Muscle of leg (tissue), 16 donors: ENCODE results near the gene SRPK3. TPM values are rescaled to one million over a fixed set of nuclear protein-coding genes. Genes with fewer than 3 reads are reported as not detected.

Experiments used
- DNase-seq: peaks from one replicate; pipeline ENCODE4 v3.0.0; 2013
- H3K27ac ChIP-seq: one replicate; pipeline ENCODE4 v1.5.1; 2013; ENCODE audit warnings: mild to moderate bottlenecking, low read length, control low read depth
- H3K27me3 ChIP-seq: one replicate; pipeline ENCODE4 v1.6.1; 2013; ENCODE audit warnings: low read length; ENCODE audit not compliant: control insufficient read depth, insufficient read depth
- H3K36me3 ChIP-seq: one replicate; pipeline ENCODE4 v1.6.1; 2013; ENCODE audit warnings: low read length; ENCODE audit not compliant: control insufficient read depth, insufficient read depth
- H3K4me1 ChIP-seq: one replicate; pipeline ENCODE4 v1.6.1; 2013; ENCODE audit warnings: low read length; ENCODE audit not compliant: control insufficient read depth, insufficient read depth
- H3K4me3 ChIP-seq: one replicate; pipeline ENCODE4 v1.5.1; 2013; ENCODE audit warnings: low read length, control low read depth
- H3K9me3 ChIP-seq: replicated peaks from 2 replicates; pipeline ENCODE4 v1.6.1; 2013; ENCODE audit warnings: low read depth, low read length; ENCODE audit not compliant: control insufficient read depth
- WGBS: methylation state at CpG from one replicate; pipeline ENCODE4 v1.1.5; 2013; ENCODE audit warnings: missing lambda C conversion rate; ENCODE audit not compliant: insufficient coverage; 5-methylcytosine and 5-hydroxymethylcytosine counted together
- long read RNA-seq, 11 donors: transcript quantifications; one replicate each; lab custom pipeline, GENCODE V29; 2026
- polyA plus RNA-seq, 8 donors: library from polyadenylated mRNA; unstranded; fragments of 120-200 nt; gene quantifications; one replicate each; pipeline versions ENCODE4 v1.2.1 to v1.2.3, GENCODE V29; 2013; ENCODE audit warnings: inconsistent platforms in 1 of 8, low replicate concordance in 1 of 8; ENCODE audit not compliant: insufficient read length in 8 of 8, insufficient read depth in 1 of 8
- total RNA-seq: library from RNA; stranded (reverse); fragments of 120-200 nt; gene quantifications from one replicate; pipeline ENCODE4 v1.2.4, GENCODE V29; 2013

SRPK3 gene
- total RNA-seq (195 TPM), polyA plus RNA-seq (100 to 1,000 TPM; 145 to 273 (median 232) TPM)
- long read RNA-seq, donor 1, transcript SRPK3-203 (15 exons, 1,753 nt), result major isoform, 6 of 19 reads
- long read RNA-seq, donor 1, partial matches to known transcripts, result 6 of 19 reads
- long read RNA-seq, donor 1, other reads (novel, unspliced or antisense), result 0 of 19 reads
- long read RNA-seq, donor 2, partial matches to known transcripts, result 0 of 5 reads
- long read RNA-seq, donor 2, other reads (novel, unspliced or antisense), result 0 of 5 reads
- long read RNA-seq, donor 3, transcript SRPK3-203 (15 exons, 1,753 nt), result major isoform, 29 of 152 reads
- long read RNA-seq, donor 3, transcript SRPK3-202 (15 exons, 1,958 nt), result minor isoform, 14 of 152 reads
- long read RNA-seq, donor 3, transcript SRPK3-207 (4 exons, 386 nt), result minor isoform, 7 of 152 reads
- long read RNA-seq, donor 3, partial matches to known transcripts, result 74 of 152 reads
- long read RNA-seq, donor 3, other reads (novel, unspliced or antisense), result 27 of 152 reads
- long read RNA-seq, donor 4, transcript SRPK3-202 (15 exons, 1,958 nt), result major isoform, 6 of 50 reads
- long read RNA-seq, donor 4, transcript SRPK3-203 (15 exons, 1,753 nt), result major isoform, 6 of 50 reads
- long read RNA-seq, donor 4, partial matches to known transcripts, result 23 of 50 reads
- long read RNA-seq, donor 4, other reads (novel, unspliced or antisense), result 10 of 50 reads
- long read RNA-seq, donor 5, transcript SRPK3-207 (4 exons, 386 nt), result minor isoform, 5 of 122 reads
- long read RNA-seq, donor 5, transcript SRPK3-203 (15 exons, 1,753 nt), result major isoform, 21 of 122 reads
- long read RNA-seq, donor 5, transcript SRPK3-202 (15 exons, 1,958 nt), result minor isoform, 18 of 122 reads
- long read RNA-seq, donor 5, partial matches to known transcripts, result 64 of 122 reads
- long read RNA-seq, donor 5, other reads (novel, unspliced or antisense), result 12 of 122 reads
- long read RNA-seq, donor 6, transcript SRPK3-202 (15 exons, 1,958 nt), result minor isoform, 19 of 158 reads
- long read RNA-seq, donor 6, transcript SRPK3-207 (4 exons, 386 nt), result minor isoform, 10 of 158 reads
- long read RNA-seq, donor 6, transcript SRPK3-203 (15 exons, 1,753 nt), result major isoform, 38 of 158 reads
- long read RNA-seq, donor 6, partial matches to known transcripts, result 78 of 158 reads
- long read RNA-seq, donor 6, other reads (novel, unspliced or antisense), result 12 of 158 reads
- long read RNA-seq, donor 7, transcript SRPK3-202 (15 exons, 1,958 nt), result minor isoform, 7 of 68 reads
- long read RNA-seq, donor 7, transcript SRPK3-207 (4 exons, 386 nt), result minor isoform, 5 of 68 reads
- long read RNA-seq, donor 7, transcript SRPK3-203 (15 exons, 1,753 nt), result major isoform, 9 of 68 reads
- long read RNA-seq, donor 7, partial matches to known transcripts, result 46 of 68 reads
- long read RNA-seq, donor 7, other reads (novel, unspliced or antisense), result 0 of 68 reads
- long read RNA-seq, donor 8, transcript SRPK3-202 (15 exons, 1,958 nt), result major isoform, 5 of 22 reads
- long read RNA-seq, donor 8, partial matches to known transcripts, result 10 of 22 reads
- long read RNA-seq, donor 8, other reads (novel, unspliced or antisense), result 0 of 22 reads
- long read RNA-seq, donor 9, transcript SRPK3-207 (4 exons, 386 nt), result minor isoform, 6 of 74 reads
- long read RNA-seq, donor 9, transcript SRPK3-203 (15 exons, 1,753 nt), result minor isoform, 8 of 74 reads
- long read RNA-seq, donor 9, transcript SRPK3-202 (15 exons, 1,958 nt), result major isoform, 10 of 74 reads
- long read RNA-seq, donor 9, partial matches to known transcripts, result 35 of 74 reads
- long read RNA-seq, donor 9, other reads (novel, unspliced or antisense), result 12 of 74 reads
- long read RNA-seq, donor 10, transcript SRPK3-203 (15 exons, 1,753 nt), result major isoform, 20 of 63 reads
- long read RNA-seq, donor 10, transcript SRPK3-202 (15 exons, 1,958 nt), result minor isoform, 8 of 63 reads
- long read RNA-seq, donor 10, partial matches to known transcripts, result 33 of 63 reads
- long read RNA-seq, donor 10, other reads (novel, unspliced or antisense), result 0 of 63 reads
- long read RNA-seq, donor 11, transcript SRPK3-203 (15 exons, 1,753 nt), result major isoform, 20 of 61 reads
- long read RNA-seq, donor 11, transcript SRPK3-202 (15 exons, 1,958 nt), result minor isoform, 6 of 61 reads
- long read RNA-seq, donor 11, partial matches to known transcripts, result 26 of 61 reads
- long read RNA-seq, donor 11, other reads (novel, unspliced or antisense), result 7 of 61 reads

GRCh38 chrX:153780678-153781427, at the start of gene SRPK3:
TSS of gene SRPK3 (plus strand) at chrX:153781041. CDS start at chrX:153781087, 46 bp downstream.
- Histone ChIP-seq H3K9me3 (no peaks in the 10 kb centered on the region), H3K4me3 (peak within 1 kb of the TSS; percentile 47), H3K27ac (peak within 1 kb of the TSS; percentile 73), H3K36me3 (peaks cover 15% of the 10 kb centered on the region), H3K27me3 (peaks cover 6% of the 10 kb centered on the region), H3K4me1 (peaks cover 43% of the 10 kb centered on the region)
- 48% methylated on average over 48 of the region's 52 CpGs for WGBS
- DNase-seq, result peak; percentile 68

DNA sequence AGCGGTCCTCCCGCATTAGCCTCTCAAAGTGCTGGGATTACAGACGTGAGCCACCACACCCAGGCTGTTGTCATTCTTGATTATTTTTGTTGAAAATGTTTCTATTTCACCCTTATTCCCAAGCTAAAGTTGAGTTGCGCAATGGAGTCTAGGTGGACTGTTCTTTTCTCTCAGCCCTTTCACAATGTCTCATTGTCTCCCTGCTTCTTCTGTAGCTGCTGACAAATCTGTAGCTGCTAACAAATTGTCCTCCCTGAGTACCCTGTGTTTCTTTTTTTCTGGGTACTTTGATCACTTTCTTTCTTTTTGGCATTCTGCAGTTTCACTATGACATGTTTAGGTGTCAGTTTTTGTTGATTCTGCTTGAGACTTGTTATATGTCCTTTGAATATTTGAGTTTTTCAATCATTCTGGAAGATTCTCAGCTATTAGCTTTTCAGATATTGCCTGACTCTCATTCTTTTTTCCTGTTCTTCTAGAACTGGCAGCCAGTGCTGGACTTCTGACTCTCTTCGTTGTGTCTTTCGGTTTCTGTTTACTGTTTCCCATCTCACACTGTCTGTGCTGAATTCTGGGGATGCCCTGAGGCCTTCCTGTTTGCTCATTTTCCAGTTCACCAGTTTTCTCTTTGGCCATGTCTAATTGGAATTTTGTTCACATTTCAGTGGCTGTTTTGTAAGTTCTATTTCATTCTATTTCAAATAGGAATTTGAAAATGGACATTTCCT, 49.6 kb upstream of the SRPK3 start:
- WGBS, result 83% methylated on average over 2 of the region's 6 CpGs
- DNase-seq, result no peak
- H3K27me3 ChIP-seq, result no peaks in the 10 kb centered on the region
- H3K27ac ChIP-seq, result no peak overlapping the region
- peaks cover 3% of the 10 kb centered on the region for H3K36me3 ChIP-seq
- H3K4me3 ChIP-seq, result no peak overlapping the region
- H3K4me1 ChIP-seq, result peaks cover 29% of the 10 kb centered on the region
- peaks cover 2% of the 10 kb centered on the region for H3K9me3 ChIP-seq

DNA sequence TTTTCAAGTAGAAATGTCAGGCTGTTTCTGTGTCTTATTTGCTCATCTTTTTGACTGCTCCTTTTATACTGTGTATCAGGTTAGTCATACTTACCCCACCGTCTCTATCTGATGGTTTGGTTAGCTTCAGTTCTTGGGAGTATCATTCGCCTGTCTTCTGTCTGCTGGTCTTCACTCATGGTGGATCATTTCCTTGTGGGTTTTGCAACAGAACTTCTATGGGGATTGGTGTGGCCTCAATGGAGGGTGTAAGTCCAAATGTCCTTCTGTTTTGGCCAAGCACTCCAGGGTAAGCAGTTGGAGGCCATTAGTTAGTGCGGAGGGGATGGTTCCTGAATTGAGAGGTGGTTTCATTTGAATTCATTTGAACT, 49.0 kb upstream of the SRPK3 start:
- WGBS, result no CpG with 5 or more reads among the region's 3 CpGs
- peaks cover 3% of the 10 kb centered on the region for H3K36me3 ChIP-seq
- peaks cover 2% of the 10 kb centered on the region for H3K9me3 ChIP-seq
- DNase-seq, result no peak
- no peak overlapping the region for H3K4me3 ChIP-seq
- H3K27ac ChIP-seq, result no peak overlapping the region
- peaks cover 28% of the 10 kb centered on the region for H3K4me1 ChIP-seq
- no peaks in the 10 kb centered on the region for H3K27me3 ChIP-seq

DNA sequence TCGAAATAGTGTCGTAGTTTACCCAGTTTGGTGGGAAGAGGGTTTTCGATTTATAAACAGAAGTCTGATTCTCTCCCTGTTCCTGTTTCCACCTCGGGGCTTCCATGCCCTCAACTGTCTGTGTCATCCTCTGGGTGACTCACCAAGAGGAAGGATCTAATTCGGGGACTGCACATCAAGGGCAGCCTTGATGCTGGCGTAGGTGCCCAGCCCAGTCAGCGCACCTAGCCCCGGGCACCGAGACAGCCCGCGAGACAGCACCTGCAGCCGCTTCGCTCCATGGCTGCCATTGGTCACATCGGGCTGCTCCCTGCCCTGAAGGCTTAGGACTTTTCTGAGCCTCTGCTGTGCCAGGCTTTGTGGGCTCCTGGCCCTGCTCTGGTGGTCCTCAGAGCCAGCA, 48.4 kb upstream of the SRPK3 start:
- H3K27me3 ChIP-seq, result no peaks in the 10 kb centered on the region
- peaks cover 22% of the 10 kb centered on the region for H3K4me1 ChIP-seq
- peaks cover 2% of the 10 kb centered on the region for H3K9me3 ChIP-seq
- H3K36me3 ChIP-seq, result peaks cover 3% of the 10 kb centered on the region
- no peak overlapping the region for H3K27ac ChIP-seq
- 82% methylated on average over 10 of the region's 14 CpGs for WGBS
- DNase-seq, result peak; percentile 23
- H3K4me3 ChIP-seq, result no peak overlapping the region

- no peak overlapping the region for H3K27ac ChIP-seq
- H3K27me3 ChIP-seq, result no peaks in the 10 kb centered on the region
- WGBS, result 86% methylated on average over 12 of the region's 15 CpGs
- peaks cover 9% of the 10 kb centered on the region for H3K4me1 ChIP-seq
- H3K36me3 ChIP-seq, result peaks cover 3% of the 10 kb centered on the region
- H3K4me3 ChIP-seq, result no peak overlapping the region
- DNase-seq, result no peak
- H3K9me3 ChIP-seq, result peaks cover 2% of the 10 kb centered on the region
Measured at GRCh38 chrX:153733651-153734240, 47.1 kb upstream of the SRPK3 start.

GRCh38 chrX:153734871-153735270, 46.0 kb upstream of the SRPK3 start:
- no CpG with 5 or more reads among the region's 2 CpGs for WGBS
- Histone ChIP-seq H3K36me3 (peaks cover 3% of the 10 kb centered on the region), H3K4me3 (no peak overlapping the region), H3K4me1 (peaks cover 4% of the 10 kb centered on the region), H3K27ac (no peak overlapping the region), H3K27me3 (no peaks in the 10 kb centered on the region), H3K9me3 (peaks cover 2% of the 10 kb centered on the region)
- no peak for DNase-seq

DNA sequence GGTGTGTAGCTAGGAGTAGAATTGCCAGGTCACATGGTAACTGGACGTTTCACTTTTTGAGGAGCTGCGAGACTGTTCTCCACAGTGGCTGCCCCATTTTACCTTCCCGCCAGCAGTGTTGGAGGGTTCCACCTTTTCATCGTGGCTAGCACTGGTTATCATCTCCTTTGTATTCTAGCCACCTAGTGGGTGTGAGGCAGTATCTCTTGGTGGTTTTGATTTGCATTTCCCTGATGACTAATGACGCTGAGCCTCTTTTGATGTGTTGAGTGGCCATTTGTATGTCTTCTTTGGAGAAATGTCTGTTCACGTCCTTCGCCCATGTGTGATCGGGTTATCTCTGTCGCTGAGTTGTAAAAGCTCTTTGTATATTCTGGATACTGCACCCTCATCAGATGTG, 45.6 kb upstream of the SRPK3 start:
- WGBS, result 83% methylated on average over 2 of the region's 9 CpGs
- DNase-seq, result no peak
- Histone ChIP-seq H3K36me3 (peaks cover 3% of the 10 kb centered on the region), H3K27ac (no peak overlapping the region), H3K9me3 (peaks cover 2% of the 10 kb centered on the region), H3K4me3 (no peak overlapping the region), H3K27me3 (no peaks in the 10 kb centered on the region), H3K4me1 (peaks cover 4% of the 10 kb centered on the region)
